Measurements from ENCODE around the gene MDP1.
A peak's percentile ranks its signal among the peaks of the same experiment; 100 is the strongest.
"Not testable (repeated sequence)": the region's sequence is repeated elsewhere in the genome, so short reads cannot be mapped to it uniquely, and the experiment has no call there.

Gene MDP1

GRCh38 chr14:24207104-24207551 is 8.7 kb downstream of the MDP1 start:
- no peak for DNase-seq
- Mint-ChIP-seq H3K27ac (no peak overlapping the region), H3K4me1 (no peaks in the 10 kb centered on the region), H3K36me3 (ENCODE audit: low read depth) (peaks cover 79% of the 10 kb centered on the region), H3K27me3 (ENCODE audit: low read depth, poor library complexity) (no peaks in the 10 kb centered on the region), H3K9me3 (peaks cover 12% of the 10 kb centered on the region), H3K4me3 (no peak overlapping the region)
- no peak for TF ChIP-seq CTCF (IDR thresholded peaks at IDR 0.05)

GRCh38 chr14:24206260-24207103 is 9.4 kb downstream of the MDP1 start:
- H3K27ac Mint-ChIP-seq, result no peak overlapping the region
- no peaks in the 10 kb centered on the region for H3K4me1 Mint-ChIP-seq
- H3K4me3 Mint-ChIP-seq, result no peak overlapping the region
- H3K27me3 Mint-ChIP-seq (ENCODE audit: low read depth, poor library complexity), result no peaks in the 10 kb centered on the region
- H3K36me3 Mint-ChIP-seq (ENCODE audit: low read depth), result peaks cover 82% of the 10 kb centered on the region
- no peak for DNase-seq
- H3K9me3 Mint-ChIP-seq, result peaks cover 18% of the 10 kb centered on the region
- no peak for TF ChIP-seq CTCF (IDR thresholded peaks at IDR 0.05)

GRCh38 chr14:24204163-24205146 is 11.4 kb downstream of the MDP1 start:
- H3K4me1 Mint-ChIP-seq, result no peaks in the 10 kb centered on the region
- no peak for TF ChIP-seq CTCF (IDR thresholded peaks at IDR 0.05)
- H3K27ac Mint-ChIP-seq, result no peak overlapping the region
- peaks cover 86% of the 10 kb centered on the region for H3K36me3 Mint-ChIP-seq (ENCODE audit: low read depth)
- no peak for DNase-seq
- H3K27me3 Mint-ChIP-seq (ENCODE audit: low read depth, poor library complexity), result no peaks in the 10 kb centered on the region
- H3K4me3 Mint-ChIP-seq, result no peak overlapping the region
- peaks cover 31% of the 10 kb centered on the region for H3K9me3 Mint-ChIP-seq

- H3K27me3 Mint-ChIP-seq (ENCODE audit: low read depth, poor library complexity); H3K4me1 Mint-ChIP-seq; DNase-seq; H3K27ac Mint-ChIP-seq; H3K4me3 Mint-ChIP-seq: not testable (repeated sequence)
- peaks cover 31% of the 10 kb centered on the region for H3K9me3 Mint-ChIP-seq
- H3K36me3 Mint-ChIP-seq (ENCODE audit: low read depth), result peaks cover 93% of the 10 kb centered on the region
These were observed 12.5 kb downstream of the MDP1 start for GRCh38 chr14:24203249-24203886.

GRCh38 chr14:24202538-24202937 is 13.3 kb downstream of the MDP1 start:
- H3K27me3 Mint-ChIP-seq (ENCODE audit: low read depth, poor library complexity); H3K27ac Mint-ChIP-seq: not testable (repeated sequence)
- H3K36me3 Mint-ChIP-seq (ENCODE audit: low read depth), result peaks cover 89% of the 10 kb centered on the region

GRCh38 chr14:24198814-24199524 is 16.9 kb downstream of the MDP1 start:
- Mint-ChIP-seq H3K4me3 (peak overlapping the region; percentile 36), H3K27me3 (ENCODE audit: low read depth, poor library complexity) (no peaks in the 10 kb centered on the region), H3K27ac (peak overlapping the region; percentile 43), H3K36me3 (ENCODE audit: low read depth) (peaks cover 64% of the 10 kb centered on the region), H3K4me1 (peaks cover 30% of the 10 kb centered on the region), H3K9me3 (peaks cover 31% of the 10 kb centered on the region)
- no peak for TF ChIP-seq CTCF (IDR thresholded peaks at IDR 0.05)
- DNase-seq, result no peak

More at GRCh38 chr14:24202538-24202937, 13.3 kb downstream of the MDP1 start:
- not testable (repeated sequence) for DNase-seq, H3K4me3 Mint-ChIP-seq, H3K4me1 Mint-ChIP-seq
- H3K9me3 Mint-ChIP-seq, result peaks cover 31% of the 10 kb centered on the region

All from nephron progenitor cell (in vitro differentiated cells).